Esophagus squamous epithelium (tissue), 4 donors: ENCODE results near the gene C2CD2.

Experiments
- POLR2A ChIP-seq, 4 donors: fragments of 450-650 bp; IDR thresholded peaks; one replicate each; pipeline ENCODE4 v1.6.1; 2017; ENCODE audit warnings: antibody characterized with exemption in 4 of 4, mild to moderate bottlenecking in 4 of 4, moderate library complexity in 3 of 4
- TF ChIP-seq, protein P1 (sequence below), 6 experiments: fragments of 450-650 bp in 4 of 6; fragments of 200-600 bp in 2 of 6; sonication (generic) in 2 of 6; IDR thresholded peaks; one replicate each; pipeline ENCODE4 v1.5.1; 2016 to 2019; ENCODE audit warnings: antibody characterized with exemption in 6 of 6, mild to moderate bottlenecking in 4 of 6, moderate library complexity in 4 of 6

DNA sequence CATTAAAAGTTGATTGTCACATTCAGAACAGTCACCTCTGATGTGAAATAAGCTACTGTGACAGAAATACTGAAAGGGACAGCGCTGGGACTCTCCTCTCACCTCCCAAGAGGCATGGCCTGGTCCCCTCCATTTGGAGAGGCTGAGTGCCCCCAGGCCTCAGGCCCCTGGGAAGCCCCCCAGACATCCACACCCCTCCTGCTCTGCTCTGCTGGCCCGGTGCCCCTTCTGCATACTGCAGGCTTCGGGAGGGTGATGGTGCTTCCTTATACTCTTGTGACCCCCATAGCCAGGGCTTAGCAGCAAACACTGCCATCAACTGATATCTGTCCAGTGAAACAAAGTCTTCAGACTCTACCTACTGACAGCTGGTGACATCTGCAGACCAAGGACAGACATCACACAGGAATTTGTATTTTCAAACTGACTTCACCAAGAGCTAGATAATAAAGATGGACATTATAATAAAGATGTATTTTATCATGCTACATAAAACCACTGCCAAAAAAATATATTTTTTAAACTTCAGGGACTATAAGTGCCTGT, 36.9 kb downstream of the C2CD2 start:
- TF ChIP-seq, protein P1, sequence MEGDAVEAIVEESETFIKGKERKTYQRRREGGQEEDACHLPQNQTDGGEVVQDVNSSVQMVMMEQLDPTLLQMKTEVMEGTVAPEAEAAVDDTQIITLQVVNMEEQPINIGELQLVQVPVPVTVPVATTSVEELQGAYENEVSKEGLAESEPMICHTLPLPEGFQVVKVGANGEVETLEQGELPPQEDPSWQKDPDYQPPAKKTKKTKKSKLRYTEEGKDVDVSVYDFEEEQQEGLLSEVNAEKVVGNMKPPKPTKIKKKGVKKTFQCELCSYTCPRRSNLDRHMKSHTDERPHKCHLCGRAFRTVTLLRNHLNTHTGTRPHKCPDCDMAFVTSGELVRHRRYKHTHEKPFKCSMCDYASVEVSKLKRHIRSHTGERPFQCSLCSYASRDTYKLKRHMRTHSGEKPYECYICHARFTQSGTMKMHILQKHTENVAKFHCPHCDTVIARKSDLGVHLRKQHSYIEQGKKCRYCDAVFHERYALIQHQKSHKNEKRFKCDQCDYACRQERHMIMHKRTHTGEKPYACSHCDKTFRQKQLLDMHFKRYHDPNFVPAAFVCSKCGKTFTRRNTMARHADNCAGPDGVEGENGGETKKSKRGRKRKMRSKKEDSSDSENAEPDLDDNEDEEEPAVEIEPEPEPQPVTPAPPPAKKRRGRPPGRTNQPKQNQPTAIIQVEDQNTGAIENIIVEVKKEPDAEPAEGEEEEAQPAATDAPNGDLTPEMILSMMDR (IDR thresholded peaks at IDR 0.05), result no peak
- TF ChIP-seq POLR2A (IDR thresholded peaks at IDR 0.05), result no peak
